Measurements from ENCODE around the gene FARS2.

The FARS2 gene

DNA sequence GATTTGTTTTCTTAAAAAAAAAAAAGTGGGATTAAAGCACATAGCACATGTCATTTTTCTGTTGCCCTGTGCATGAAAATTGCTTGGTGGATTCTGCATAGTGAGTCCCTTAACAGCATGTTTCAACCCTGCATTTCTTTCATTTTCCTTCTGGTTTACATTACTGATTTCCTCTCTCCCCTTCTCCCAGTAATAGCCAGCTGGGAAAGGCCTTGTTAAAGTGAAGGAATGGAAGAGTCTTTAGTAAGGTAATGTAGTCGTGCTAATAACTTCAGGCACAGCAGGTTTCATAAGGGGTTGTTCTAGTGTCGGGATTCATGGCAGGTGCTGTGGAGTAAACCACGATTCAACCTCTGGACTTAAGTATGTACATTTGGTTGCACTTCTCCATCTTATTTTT lies 202.4 kb downstream of the FARS2 start:
- H3K4me3 ChIP-seq (ENCODE audit: low read depth, low read length): no peak overlapping the region
- no peak for DNase-seq (ENCODE audit: low read depth)
- TF ChIP-seq, protein P1, sequence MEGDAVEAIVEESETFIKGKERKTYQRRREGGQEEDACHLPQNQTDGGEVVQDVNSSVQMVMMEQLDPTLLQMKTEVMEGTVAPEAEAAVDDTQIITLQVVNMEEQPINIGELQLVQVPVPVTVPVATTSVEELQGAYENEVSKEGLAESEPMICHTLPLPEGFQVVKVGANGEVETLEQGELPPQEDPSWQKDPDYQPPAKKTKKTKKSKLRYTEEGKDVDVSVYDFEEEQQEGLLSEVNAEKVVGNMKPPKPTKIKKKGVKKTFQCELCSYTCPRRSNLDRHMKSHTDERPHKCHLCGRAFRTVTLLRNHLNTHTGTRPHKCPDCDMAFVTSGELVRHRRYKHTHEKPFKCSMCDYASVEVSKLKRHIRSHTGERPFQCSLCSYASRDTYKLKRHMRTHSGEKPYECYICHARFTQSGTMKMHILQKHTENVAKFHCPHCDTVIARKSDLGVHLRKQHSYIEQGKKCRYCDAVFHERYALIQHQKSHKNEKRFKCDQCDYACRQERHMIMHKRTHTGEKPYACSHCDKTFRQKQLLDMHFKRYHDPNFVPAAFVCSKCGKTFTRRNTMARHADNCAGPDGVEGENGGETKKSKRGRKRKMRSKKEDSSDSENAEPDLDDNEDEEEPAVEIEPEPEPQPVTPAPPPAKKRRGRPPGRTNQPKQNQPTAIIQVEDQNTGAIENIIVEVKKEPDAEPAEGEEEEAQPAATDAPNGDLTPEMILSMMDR (conservative IDR thresholded peaks at IDR 0.05; ENCODE audit: low read depth, low read length): no peak

DNA sequence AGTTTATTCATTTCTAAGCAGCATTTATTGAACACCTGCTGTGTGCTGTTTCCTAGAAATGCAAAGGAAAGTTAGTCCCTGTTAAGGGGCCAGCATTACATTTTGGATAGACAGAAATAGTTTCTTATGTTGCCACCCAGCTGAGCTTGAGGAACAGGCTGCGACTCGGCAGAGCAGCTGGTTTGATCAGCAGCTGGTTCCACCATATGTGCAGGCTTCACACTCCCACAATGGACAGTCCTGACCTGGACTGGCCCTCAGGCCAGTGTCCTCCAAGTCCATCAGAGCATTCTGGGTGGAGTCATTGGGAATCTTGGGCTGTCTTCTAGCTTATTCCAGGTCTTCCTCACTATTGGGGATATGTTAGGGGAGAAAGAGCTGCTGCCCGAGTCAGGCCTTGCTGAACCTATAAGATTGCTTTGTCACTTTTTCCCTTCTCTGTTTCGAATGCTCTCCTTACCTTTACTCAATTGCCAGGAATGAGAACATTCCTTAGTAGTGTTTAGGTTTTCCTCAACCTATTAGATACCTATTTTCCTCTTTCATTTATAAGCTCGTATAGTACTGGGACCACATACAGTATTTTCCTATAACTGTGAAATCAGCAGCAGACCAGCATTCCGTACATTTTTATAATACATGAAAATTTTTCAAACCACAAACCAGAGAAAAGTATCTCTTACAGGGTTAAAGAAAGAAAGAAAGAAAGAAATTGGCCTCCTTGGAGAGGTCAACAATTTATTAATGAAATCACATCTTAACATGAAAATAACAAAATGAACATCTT lies 203.0 kb downstream of the FARS2 start:
- H3K4me3 ChIP-seq (ENCODE audit: low read depth, low read length): no peak overlapping the region
- TF ChIP-seq, protein P1 (conservative IDR thresholded peaks at IDR 0.05; ENCODE audit: low read depth, low read length): no peak
- peak; percentile 63 for DNase-seq (ENCODE audit: low read depth)

DNA sequence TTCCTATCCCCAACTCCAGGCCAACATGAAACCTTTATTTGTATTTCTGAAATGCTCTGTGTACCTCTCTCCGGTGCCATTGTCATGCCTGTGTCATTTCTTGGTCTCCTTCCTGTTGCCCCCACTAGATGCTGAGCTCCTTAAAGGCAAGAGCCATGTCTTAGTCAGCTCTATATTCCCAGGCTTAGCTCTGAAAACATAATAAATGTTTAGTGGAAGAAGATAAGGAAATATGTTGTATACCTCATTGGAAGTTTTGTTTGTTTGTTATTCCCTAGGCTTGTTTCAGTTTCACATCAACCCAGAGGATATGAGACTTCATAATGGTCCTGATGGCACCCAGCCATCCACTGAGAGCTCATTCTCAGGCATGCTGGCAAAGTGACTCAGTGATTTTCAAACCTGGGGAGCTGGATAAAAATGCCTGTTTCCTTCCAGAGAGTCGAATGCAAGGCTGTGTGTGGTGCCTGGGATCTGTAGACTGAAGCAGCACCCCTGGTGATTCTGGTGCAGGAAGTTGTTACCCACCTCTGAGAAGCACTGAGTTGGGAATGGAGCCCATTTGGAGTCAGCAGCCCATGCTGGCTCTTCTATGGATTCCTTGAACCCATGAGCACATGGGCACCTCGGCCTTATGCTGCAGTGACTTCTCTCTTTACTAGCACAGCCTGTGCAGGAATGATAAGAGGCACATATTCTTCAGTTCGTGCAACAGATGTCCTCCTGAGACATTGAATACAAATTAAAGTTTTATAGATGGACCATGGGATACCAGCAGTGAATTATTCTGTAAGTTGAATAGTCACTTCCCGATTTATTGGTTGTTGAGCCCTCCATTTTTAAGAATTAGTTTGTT lies 205.2 kb downstream of the FARS2 start:
- peak; percentile 71 for DNase-seq (ENCODE audit: low read depth)
- TF ChIP-seq, protein P1 (conservative IDR thresholded peaks at IDR 0.05; ENCODE audit: low read depth, low read length): no peak

DNA sequence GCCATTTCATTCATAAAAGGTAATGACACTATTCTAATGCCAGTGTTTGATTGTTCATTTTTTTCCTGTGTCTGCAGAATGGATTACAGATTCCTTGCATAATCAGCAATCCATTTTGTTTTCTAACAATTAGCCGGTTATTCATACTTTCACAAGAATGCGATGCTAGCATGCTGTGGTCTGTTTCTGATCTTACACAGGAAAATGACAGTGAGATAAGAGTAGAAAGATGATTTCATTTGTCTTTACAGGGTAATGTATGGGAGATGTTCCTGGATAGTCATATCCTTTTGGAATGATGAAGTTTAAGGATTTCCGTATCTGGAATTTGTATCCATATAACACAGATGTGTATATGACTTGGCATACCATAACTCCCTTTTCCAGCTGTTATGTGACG lies 207.3 kb downstream of the FARS2 start:
- peak; percentile 38 for DNase-seq (ENCODE audit: low read depth)
- TF ChIP-seq, protein P1 (conservative IDR thresholded peaks at IDR 0.05; ENCODE audit: low read depth, low read length): no peak

More for the DNA sequence above, 205.2 kb downstream of the FARS2 start:
- H3K4me3 ChIP-seq (ENCODE audit: low read depth, low read length): no peak overlapping the region

DNA sequence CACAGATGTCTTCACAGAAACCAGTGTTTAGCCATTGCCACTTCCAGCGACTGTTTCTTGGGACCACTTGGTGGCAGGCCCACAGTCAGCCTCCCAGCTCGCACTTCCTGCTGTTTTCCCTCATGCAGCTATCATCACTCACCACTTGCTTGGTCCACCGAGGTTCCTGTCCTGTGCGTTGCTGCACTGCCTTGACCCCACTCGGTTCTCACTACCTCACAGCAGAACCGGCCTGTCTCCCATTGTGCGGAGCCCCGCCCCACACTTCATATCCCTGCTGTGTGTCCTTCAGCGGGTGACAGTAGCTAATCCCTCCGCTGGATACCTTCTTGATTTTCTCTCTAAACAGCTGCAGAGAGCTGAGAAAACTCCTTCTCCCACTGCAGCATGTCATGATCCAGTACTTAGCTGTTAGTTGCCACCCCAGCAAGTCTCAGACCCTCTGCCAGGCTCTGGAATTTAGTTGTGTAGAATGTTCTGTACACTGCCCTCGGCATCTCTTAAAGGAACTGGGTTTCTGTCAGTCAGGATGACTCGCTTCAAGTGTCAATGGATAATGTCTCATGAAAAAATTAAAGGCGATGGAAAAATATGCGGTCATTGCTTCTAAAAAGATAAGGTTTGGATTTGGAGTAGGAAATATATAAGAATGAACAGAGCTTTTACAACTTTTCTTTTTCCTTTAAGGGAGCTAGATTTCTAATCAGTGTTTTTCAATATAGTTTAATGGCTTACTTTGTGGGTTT lies 208.0 kb downstream of the FARS2 start:
- TF ChIP-seq, protein P1 (conservative IDR thresholded peaks at IDR 0.05; ENCODE audit: low read depth, low read length): no peak
- DNase-seq (ENCODE audit: low read depth): no peak
- H3K4me3 ChIP-seq (ENCODE audit: low read depth, low read length): no peak overlapping the region

More for the DNA sequence above, 207.3 kb downstream of the FARS2 start:
- no peak overlapping the region for H3K4me3 ChIP-seq (ENCODE audit: low read depth, low read length)

GRCh38 chr6:5471044-5471443 lies 209.7 kb downstream of the FARS2 start:
- peak; percentile 83 for DNase-seq (ENCODE audit: low read depth)
- peak overlapping the region; percentile 17 for H3K4me3 ChIP-seq (ENCODE audit: low read depth, low read length)
- TF ChIP-seq, protein P1 (conservative IDR thresholded peaks at IDR 0.05; ENCODE audit: low read depth, low read length): peak; percentile 96
